ENCODE data around the gene CMIP. TPM values are rescaled to one million over a fixed set of nuclear protein-coding genes. Genes with fewer than 3 reads are reported as not detected.

The CMIP gene
- total RNA-seq, 1 donor = 15.7 TPM

GRCh38 chr16:81710596-81710995 is 266.0 kb downstream of the CMIP start:
- DNase-seq (ENCODE audit: low read depth) = no peak
- no peak for TF ChIP-seq CTCF (IDR thresholded peaks at IDR 0.05; ENCODE audit: insufficient read depth, low read length)
- H3K4me3 ChIP-seq (ENCODE audit: low read depth, low read length) = no peak overlapping the region

- DNase-seq (ENCODE audit: low read depth) = peak; percentile 85
- H3K4me3 ChIP-seq (ENCODE audit: low read depth, low read length) = no peak overlapping the region
- no peak for TF ChIP-seq CTCF (IDR thresholded peaks at IDR 0.05; ENCODE audit: insufficient read depth, low read length)
Observed at GRCh38 chr16:81711657-81712319, 267.2 kb downstream of the CMIP start.

GRCh38 chr16:81712681-81713080 is 268.1 kb downstream of the CMIP start:
- no peak for TF ChIP-seq CTCF (IDR thresholded peaks at IDR 0.05; ENCODE audit: insufficient read depth, low read length)

GRCh38 chr16:81713295-81713772 is 268.7 kb downstream of the CMIP start:
- no peak for DNase-seq (ENCODE audit: low read depth)
- H3K4me3 ChIP-seq (ENCODE audit: low read depth, low read length) = no peak overlapping the region
- TF ChIP-seq CTCF (IDR thresholded peaks at IDR 0.05; ENCODE audit: insufficient read depth, low read length) = no peak

More at GRCh38 chr16:81712681-81713080, 268.1 kb downstream of the CMIP start:
- no peak overlapping the region for H3K4me3 ChIP-seq (ENCODE audit: low read depth, low read length)
- DNase-seq (ENCODE audit: low read depth) = no peak

GRCh38 chr16:81713796-81714195 is 269.2 kb downstream of the CMIP start:
- no peak overlapping the region for H3K4me3 ChIP-seq (ENCODE audit: low read depth, low read length)
- no peak for DNase-seq (ENCODE audit: low read depth)
- TF ChIP-seq CTCF (IDR thresholded peaks at IDR 0.05; ENCODE audit: insufficient read depth, low read length) = no peak

GRCh38 chr16:81714583-81714982 is 270.0 kb downstream of the CMIP start:
- H3K4me3 ChIP-seq (ENCODE audit: low read depth, low read length) = no peak overlapping the region
- no peak for DNase-seq (ENCODE audit: low read depth)
- no peak for TF ChIP-seq CTCF (IDR thresholded peaks at IDR 0.05; ENCODE audit: insufficient read depth, low read length)
